ENCODE measurements around the gene TMEM114. TPM values are rescaled to one million over a fixed set of nuclear protein-coding genes. Genes with fewer than 3 reads are reported as not detected.

TMEM114 gene
- polyA plus RNA-seq, 1 donor from 2014 or later, result 0.62 TPM

DNA sequence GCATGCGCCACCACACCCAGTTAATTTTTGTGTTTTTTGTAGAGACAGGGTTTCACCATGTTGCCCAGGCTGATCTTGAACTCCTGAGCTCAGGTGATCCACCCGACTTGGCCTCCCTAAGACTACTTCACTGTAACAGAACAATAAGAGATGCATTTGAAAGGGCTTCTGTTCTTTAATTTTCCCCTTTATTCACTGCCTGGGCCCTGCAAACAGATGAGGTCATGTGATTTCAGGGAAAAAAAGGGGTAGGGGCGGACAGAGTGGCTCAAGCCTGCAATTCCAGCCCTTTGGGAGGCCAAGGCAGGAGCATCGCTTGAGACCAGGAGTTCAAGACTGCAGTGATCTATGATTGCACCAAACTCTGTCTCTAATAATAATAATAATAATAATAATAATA, 36.3 kb downstream of the TMEM114 start:
- Histone ChIP-seq H3K27ac (ENCODE audit: low read length) (no peak overlapping the region), H3K9ac (ENCODE audit: low read length) (no peak overlapping the region), H4K20me1 (ENCODE audit: insufficient read depth) (no peaks in the 10 kb centered on the region), H3K9me2 (ENCODE audit: insufficient read depth, low read length) (no peaks in the 10 kb centered on the region), H3K27me3 (ENCODE audit: insufficient read depth, low read depth, low read length) (no peaks in the 10 kb centered on the region), H3K36me3 (ENCODE audit: insufficient read depth, low read length) (no peaks in the 10 kb centered on the region), H2AFZ (ENCODE audit: low read depth, low read length) (no peak overlapping the region), H3K9me3 (ENCODE audit: low read length) (no peaks in the 10 kb centered on the region), H3K4me3 (ENCODE audit: low read length) (no peak overlapping the region), H3K4me2 (ENCODE audit: low read length) (no peak overlapping the region), H3F3A (ENCODE audit: insufficient read depth, low read length, poor library complexity, severe bottlenecking) (no peaks in the 10 kb centered on the region), H3K79me2 (replicated peaks; ENCODE audit: insufficient read depth, low read length) (no peaks in the 10 kb centered on the region)
- TF ChIP-seq REST (IDR thresholded peaks at IDR 0.05; ENCODE audit: borderline replicate concordance), result no peak
- no peak for TF ChIP-seq RAD21 (conservative IDR thresholded peaks at IDR 0.05)
- no peak for TF ChIP-seq SMC3 (conservative IDR thresholded peaks at IDR 0.05; ENCODE audit: poor library complexity)
- no peak for TF ChIP-seq EP300 (conservative IDR thresholded peaks at IDR 0.05; ENCODE audit: poor library complexity, severe bottlenecking)
- TF ChIP-seq POLR2AphosphoS5 (IDR thresholded peaks at IDR 0.05), result no peak
- no peak for TF ChIP-seq TAF1 (IDR thresholded peaks at IDR 0.05; ENCODE audit: low read depth)
- no peak for TF ChIP-seq MXI1 (conservative IDR thresholded peaks at IDR 0.05; ENCODE audit: poor library complexity, severe bottlenecking)

DNA sequence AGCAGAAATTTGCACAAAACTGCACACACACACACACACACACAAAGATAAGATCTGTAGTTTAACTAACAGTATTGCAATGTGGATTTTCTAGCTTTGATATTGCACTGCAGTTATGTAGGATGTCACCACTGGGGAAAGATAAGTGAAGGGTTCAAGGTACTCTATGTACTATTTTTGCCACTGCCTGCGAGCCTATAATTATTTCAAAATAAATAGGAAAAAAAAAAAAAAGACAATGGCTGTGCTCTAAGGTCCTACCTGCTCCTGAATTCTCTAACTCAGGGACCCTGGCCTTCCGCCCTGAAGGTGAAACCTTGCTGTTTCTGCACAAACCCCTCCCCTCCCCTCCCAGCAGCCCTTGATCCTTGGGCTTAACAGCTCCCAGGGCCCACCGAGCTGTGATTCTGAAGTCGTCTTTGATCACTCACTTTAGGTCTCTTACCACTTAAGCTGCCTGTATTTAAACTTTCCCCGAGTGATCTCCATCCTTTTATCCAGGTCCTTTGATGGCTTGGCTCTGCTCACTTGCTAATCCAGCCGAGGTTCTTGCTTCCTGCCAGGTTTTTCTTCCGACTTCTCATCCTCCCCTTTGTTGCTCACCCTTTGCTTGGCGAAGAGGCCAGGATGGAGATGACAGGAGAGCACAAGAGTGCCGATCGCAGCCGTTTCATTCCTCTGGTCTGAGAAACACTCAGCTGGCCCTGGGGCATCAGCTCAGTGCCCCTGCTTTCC, 37.7 kb downstream of the TMEM114 start:
- H3K4me2 ChIP-seq (ENCODE audit: low read length), result no peak overlapping the region
- no peak for TF ChIP-seq POLR2AphosphoS5 (IDR thresholded peaks at IDR 0.05)
- TF ChIP-seq EZH2 (IDR thresholded peaks at IDR 0.05; ENCODE audit: borderline replicate concordance, insufficient read depth, low read length, poor library complexity, severe bottlenecking), result no peak
- no peak for TF ChIP-seq RAD21 (conservative IDR thresholded peaks at IDR 0.05)
- TF ChIP-seq EP300 (conservative IDR thresholded peaks at IDR 0.05; ENCODE audit: poor library complexity, severe bottlenecking), result no peak
- no peak for TF ChIP-seq MXI1 (conservative IDR thresholded peaks at IDR 0.05; ENCODE audit: poor library complexity, severe bottlenecking)
- H4K20me1 ChIP-seq (ENCODE audit: insufficient read depth), result no peaks in the 10 kb centered on the region
- no peaks in the 10 kb centered on the region for H3K79me2 ChIP-seq (replicated peaks; ENCODE audit: insufficient read depth, low read length)
- H3K27me3 ChIP-seq (ENCODE audit: insufficient read depth, low read depth, low read length), result no peaks in the 10 kb centered on the region
- H3K27ac ChIP-seq (ENCODE audit: low read length), result no peak overlapping the region
- H3K36me3 ChIP-seq (ENCODE audit: insufficient read depth, low read length), result no peaks in the 10 kb centered on the region
- no peak overlapping the region for H3K4me3 ChIP-seq (ENCODE audit: low read length)
- H2AFZ ChIP-seq (ENCODE audit: low read depth, low read length), result no peak overlapping the region
- H3K9me3 ChIP-seq (ENCODE audit: low read length), result no peaks in the 10 kb centered on the region
- H3K9ac ChIP-seq (ENCODE audit: low read length), result no peak overlapping the region
- no peaks in the 10 kb centered on the region for H3K9me2 ChIP-seq (ENCODE audit: insufficient read depth, low read length)
- no peaks in the 10 kb centered on the region for H3F3A ChIP-seq (ENCODE audit: insufficient read depth, low read length, poor library complexity, severe bottlenecking)
